HG03039 (cell line): Measurements from ENCODE around the gene TBCK.
"Not testable (repeated sequence)": the region's sequence is repeated elsewhere in the genome, so short reads cannot be mapped to it uniquely, and the experiment has no call there.

Experiments
- ATAC-seq: cut with Tn5 transposase; IDR thresholded peaks from one replicate; pipeline ENCODE4 v1.9.1; 2021; ENCODE audit warnings: mild to moderate bottlenecking, moderate library complexity; ENCODE audit not compliant: unreplicated experiment

Gene TBCK

DNA sequence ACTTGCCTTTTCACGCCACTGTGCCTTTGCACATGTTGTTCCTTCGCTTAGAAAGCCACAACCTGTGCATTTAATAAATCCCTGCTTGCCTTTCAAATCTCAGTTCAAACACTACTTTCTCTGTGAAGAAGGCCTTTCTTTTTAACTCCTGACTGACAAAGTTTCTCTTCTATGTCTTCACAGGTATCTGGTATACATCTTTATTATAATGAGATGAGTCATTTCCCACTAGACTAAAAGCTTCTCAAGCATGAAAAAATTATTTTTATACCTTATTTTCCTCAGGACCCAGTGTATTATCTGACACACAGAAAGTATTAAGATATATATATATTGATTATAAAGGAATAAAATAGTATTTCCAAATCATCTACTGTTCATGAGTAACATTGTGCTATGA, 189.9 kb downstream of the TBCK start:
- no peak for ATAC-seq

GRCh38 chr4:106119949-106120555, 196.0 kb downstream of the TBCK start:
- ATAC-seq = not testable (repeated sequence)

GRCh38 chr4:106116025-106116424, 200.0 kb downstream of the TBCK start:
- ATAC-seq = no peak

- ATAC-seq = no peak
These were observed 201.7 kb downstream of the TBCK start for GRCh38 chr4:106114270-106114669.

DNA sequence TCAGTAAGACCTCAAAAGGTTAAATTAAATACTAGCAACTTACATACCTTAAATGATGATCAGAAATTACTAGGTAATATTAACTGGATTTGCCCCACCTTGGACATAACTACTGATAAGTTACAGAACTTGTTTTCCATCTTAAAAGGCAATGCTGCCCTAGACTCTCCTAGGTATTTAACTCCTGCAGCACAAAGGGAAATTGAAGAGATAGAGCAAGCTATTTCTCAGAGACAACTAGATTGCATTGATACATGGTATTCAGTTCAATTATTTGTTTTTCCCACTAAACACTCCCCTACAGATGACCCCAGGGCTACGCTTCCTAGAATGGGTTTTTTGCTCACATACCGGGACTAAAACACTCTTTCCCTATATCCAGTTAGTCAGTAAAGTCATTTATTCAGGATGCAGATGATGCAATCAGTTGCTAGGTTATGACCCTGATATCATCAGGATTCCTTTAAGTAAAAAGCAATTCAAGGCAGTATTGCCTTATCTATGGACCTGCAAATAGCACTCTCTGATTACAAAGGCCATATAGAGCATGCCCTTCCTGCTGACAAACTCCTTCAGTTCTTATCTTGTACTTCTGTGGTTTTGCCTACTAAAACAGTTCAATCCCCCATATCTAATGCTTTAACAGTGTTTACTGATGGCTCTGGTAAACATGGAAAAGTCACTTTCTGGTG, 204.1 kb downstream of the TBCK start:
- not testable (repeated sequence) for ATAC-seq

- no peak for ATAC-seq
These were observed 206.1 kb downstream of the TBCK start for GRCh38 chr4:106109929-106110328.

DNA sequence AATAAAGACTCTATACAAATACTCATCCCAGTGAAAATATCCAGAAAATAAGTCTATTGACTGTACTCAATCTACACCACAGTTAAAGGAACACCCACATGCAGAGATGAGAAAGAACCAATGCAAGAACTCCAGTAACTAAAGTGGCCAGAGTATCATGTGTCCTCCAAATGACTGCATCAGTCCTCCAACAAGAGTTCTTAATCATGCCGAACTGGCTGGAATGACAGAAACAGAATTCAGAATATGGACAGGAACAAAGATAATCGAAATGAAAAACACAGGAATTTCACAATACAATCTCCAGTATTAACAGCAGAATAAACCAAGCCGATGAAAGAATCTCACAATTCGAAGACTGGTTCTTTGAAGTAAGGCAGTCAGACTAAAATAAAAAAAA, 210.3 kb downstream of the TBCK start:
- ATAC-seq = no peak

- ATAC-seq = no peak
These were observed 211.7 kb downstream of the TBCK start for GRCh38 chr4:106104276-106104675.

DNA sequence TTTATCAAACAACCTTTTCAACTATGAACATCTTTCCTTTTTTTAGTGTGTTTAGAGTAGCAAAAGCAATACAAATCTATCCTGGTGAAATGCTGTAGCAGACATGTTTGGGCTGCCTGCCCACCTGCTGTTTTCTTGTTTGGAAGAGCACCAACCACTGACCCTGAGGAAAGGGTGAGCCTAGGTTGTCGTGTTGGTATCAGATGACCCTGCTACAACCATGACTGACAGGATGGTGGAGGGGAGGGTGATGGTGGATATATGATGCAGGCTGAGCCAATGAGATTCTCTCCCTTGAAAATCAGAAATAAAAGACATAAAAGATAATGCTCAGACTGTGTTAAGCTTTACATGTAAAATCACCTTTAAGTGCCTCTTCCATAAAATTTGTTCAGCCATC, 219.6 kb downstream of the TBCK start:
- no peak for ATAC-seq

DNA sequence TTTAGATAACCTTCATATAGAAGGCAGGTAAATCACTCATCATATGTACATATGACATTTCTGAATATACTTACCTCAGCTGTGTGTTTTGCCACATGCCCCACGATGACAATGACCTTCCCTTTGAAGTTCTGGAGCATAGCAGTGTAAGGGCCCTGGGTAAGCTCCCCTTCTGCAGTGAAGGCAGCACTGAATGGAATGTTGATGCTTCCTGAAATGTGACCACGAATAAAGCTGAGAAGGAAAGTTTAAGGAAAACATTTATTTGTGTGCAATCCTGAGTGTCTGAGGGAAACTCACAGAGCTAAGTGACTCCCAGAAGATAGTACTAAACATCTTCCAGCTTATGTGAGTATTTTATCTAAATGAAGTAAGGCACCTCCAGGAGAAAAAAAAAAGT, 220.6 kb downstream of the TBCK start:
- no peak for ATAC-seq

GRCh38 chr4:106092361-106093040, 223.5 kb downstream of the TBCK start:
- no peak for ATAC-seq

DNA sequence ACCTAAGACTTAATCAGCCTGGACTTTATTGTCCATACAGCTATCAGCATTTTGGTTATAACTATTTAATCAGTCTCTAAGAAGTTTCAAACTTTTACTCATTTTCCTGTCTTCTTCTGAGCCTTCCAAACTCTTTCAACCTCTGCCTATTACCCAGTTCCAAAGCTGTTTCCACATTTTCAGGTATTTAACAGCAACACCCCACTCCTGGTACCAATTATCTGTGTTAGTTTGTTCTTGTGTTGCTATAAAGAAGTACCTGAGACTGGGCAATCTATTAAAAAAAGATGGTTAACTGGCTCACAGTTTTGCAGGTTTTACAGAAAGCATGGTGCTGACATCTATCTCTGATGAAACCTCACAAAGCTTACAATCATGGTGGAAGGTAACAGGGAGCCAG, 225.2 kb downstream of the TBCK start:
- no peak for ATAC-seq

GRCh38 chr4:106083065-106083464, 232.9 kb downstream of the TBCK start:
- ATAC-seq = no peak

- ATAC-seq = no peak
These were observed 235.6 kb downstream of the TBCK start for GRCh38 chr4:106080376-106080775.

DNA sequence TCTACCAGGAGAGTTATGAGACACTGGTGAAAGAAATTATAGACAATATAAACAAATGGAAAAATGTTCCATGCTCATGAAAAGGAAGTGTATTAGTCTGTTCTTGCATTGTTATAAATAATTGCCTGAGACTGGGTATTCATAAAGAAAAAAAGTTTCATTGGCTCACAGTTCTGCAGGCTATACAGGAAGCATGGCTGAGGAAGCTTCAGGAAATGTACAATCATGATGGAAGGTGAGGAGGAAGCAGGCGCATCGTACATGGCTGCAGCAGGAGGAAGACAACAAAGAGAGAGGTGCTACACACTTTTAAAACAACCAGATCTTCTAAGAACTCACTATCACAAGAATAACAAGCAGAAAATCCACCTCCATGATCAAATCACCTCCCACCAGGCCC, 236.4 kb downstream of the TBCK start:
- no peak for ATAC-seq

- no peak for ATAC-seq
These were observed 251.0 kb downstream of the TBCK start for GRCh38 chr4:106065018-106065417.

GRCh38 chr4:106063009-106063408, 253.0 kb downstream of the TBCK start:
- no peak for ATAC-seq

GRCh38 chr4:106062452-106062875, 253.5 kb downstream of the TBCK start:
- ATAC-seq = no peak

DNA sequence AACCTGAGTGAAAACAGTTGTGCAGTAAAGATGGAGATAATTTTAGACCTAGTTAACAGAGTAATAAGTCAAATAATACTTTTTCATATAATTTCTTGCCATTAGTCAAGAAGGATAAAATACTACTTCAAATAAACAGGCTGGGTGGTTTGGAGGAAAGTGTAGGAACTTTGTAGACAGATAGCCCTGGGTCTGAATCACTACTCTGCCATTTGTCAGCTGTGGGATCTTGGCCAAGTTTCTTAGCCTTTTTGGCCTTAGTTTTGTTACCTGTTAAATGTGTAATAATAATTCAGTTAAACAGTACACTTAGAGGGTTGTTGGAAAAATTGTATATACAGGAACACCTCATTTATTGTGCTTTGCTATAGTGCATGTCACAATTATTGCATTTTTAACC, 257.1 kb downstream of the TBCK start:
- ATAC-seq = no peak

- ATAC-seq = no peak
These were observed 259.1 kb downstream of the TBCK start for GRCh38 chr4:106056914-106057313.

- no peak for ATAC-seq
These were observed 264.5 kb downstream of the TBCK start for GRCh38 chr4:106051514-106051913.

- ATAC-seq = no peak
These were observed 266.5 kb downstream of the TBCK start for GRCh38 chr4:106049490-106049889.
